Ovary (tissue), 9 donors: ENCODE results near the gene TWNK. TPM values are rescaled to one million over a fixed set of nuclear protein-coding genes. Genes with fewer than 3 reads are reported as not detected.

ENCODE experiments used
- DNase-seq, 5 donors: peaks; one replicate each; pipeline ENCODE4 v3.0.0-alpha.2; 2019 to 2020
- H3K27ac ChIP-seq, 2 donors: fragments of 200-600 bp; one replicate each; pipeline versions ENCODE4 v1.5.1 to v1.8.0; 2019 to 2022
- H3K27me3 ChIP-seq: fragments of 200-600 bp; one replicate; pipeline ENCODE4 v1.8.0; 2022
- H3K36me3 ChIP-seq: fragments of 200-600 bp; sonication (generic); one replicate; pipeline ENCODE4 v1.5.1; 2019
- H3K4me1 ChIP-seq: one replicate; pipeline ENCODE4 v1.8.1; 2013; ENCODE audit warnings: mild to moderate bottlenecking, moderate library complexity; ENCODE audit not compliant: insufficient read depth
- H3K4me3 ChIP-seq: fragments of 200-600 bp; sonication (generic); one replicate; pipeline ENCODE4 v1.5.1; 2017
- H3K9me3 ChIP-seq, 2 donors: fragments of 200-600 bp in 1 of 2; sonication (generic) in 1 of 2; one replicate each; pipeline versions ENCODE4 v1.5.1 to v1.8.1; 2013 to 2019; ENCODE audit warnings: mild to moderate bottlenecking in 1 of 2, moderate library complexity in 1 of 2
- EP300 ChIP-seq: sonication (generic); formaldehyde crosslinking; IDR thresholded peaks from one replicate; pipeline ENCODE4 v1.6.1; 2017; ENCODE audit warnings: antibody characterized with exemption
- POLR2A ChIP-seq: fragments of 450-650 bp; IDR thresholded peaks from one replicate; pipeline ENCODE4 v1.6.1; 2017; ENCODE audit warnings: antibody characterized with exemption, mild to moderate bottlenecking, moderate library complexity
- WGBS, 3 donors: extraction: QIAGEN DNeasy Blood & Tissue Kit in 1 of 3; methylation state at CpG; one replicate each; pipeline versions ENCODE4 v1.1.5 to v1.1.7; 2013 to 2017; 5-methylcytosine and 5-hydroxymethylcytosine counted together
- intact Hi-C, 4 donors: fragments of 100-400 bp; cut with DNase I; formaldehyde crosslinking; loops; one replicate each; pipeline versions ENCODE4 v1.11.0 to v1.15.1; 2022 to 2023
- polyA plus RNA-seq, 2 donors: library from polyadenylated mRNA; stranded (reverse); fragments of 200-250 nt in 1 of 2; fragments of 350-450 nt in 1 of 2; fragmentation: Illumina TruSeq in 1 of 2; extraction: RNeasy Lipid Tissue Mini Kit (QIAGEN cat#74804) in 1 of 2; gene quantifications; one replicate each; pipeline ENCODE4 v1.2.3, GENCODE V29; 2013 to 2014
- total RNA-seq, 7 donors: library from RNA; depleted of rRNA in 2 of 7; stranded (reverse); fragments of >200 nt in 2 of 7; fragmentation: NEBNext Ultra II Directional in 3 of 7; extraction: Animal tissue kit (Norgen Biotek cat#: 25700) in 3 of 7; gene quantifications; one replicate each; pipeline versions ENCODE4 v1.1.0 to v1.2.4, GENCODE V29; 2016 to 2023
- TF ChIP-seq, protein P1 (sequence below), 3 donors: fragments of 450-650 bp in 2 of 3; fragments of 200-600 bp in 1 of 3; IDR thresholded peaks; one replicate each; pipeline versions ENCODE4 v1.5.1 to v1.8.0; 2016 to 2022; ENCODE audit warnings: antibody characterized with exemption in 3 of 3, mild to moderate bottlenecking in 1 of 3
- donor health status: DM: no; HTN: no; CAD: no; lungs with moderate emphysema.
- donor health status: DM: no; HTN: no; CAD: no.
- donor health status: Bipolar disorder and iron deficiency.
- donor health status: DM: yes; HTN: yes; CAD: no.
- donor health status: DM: no; HTN: no; CAD: no.
- donor health status: DM: yes; HTN: yes; CAD: no.

Gene TWNK
- total and polyA plus RNA-seq, 9 donors, result 2.4 to 13.9 (median 10.7) TPM

DNA sequence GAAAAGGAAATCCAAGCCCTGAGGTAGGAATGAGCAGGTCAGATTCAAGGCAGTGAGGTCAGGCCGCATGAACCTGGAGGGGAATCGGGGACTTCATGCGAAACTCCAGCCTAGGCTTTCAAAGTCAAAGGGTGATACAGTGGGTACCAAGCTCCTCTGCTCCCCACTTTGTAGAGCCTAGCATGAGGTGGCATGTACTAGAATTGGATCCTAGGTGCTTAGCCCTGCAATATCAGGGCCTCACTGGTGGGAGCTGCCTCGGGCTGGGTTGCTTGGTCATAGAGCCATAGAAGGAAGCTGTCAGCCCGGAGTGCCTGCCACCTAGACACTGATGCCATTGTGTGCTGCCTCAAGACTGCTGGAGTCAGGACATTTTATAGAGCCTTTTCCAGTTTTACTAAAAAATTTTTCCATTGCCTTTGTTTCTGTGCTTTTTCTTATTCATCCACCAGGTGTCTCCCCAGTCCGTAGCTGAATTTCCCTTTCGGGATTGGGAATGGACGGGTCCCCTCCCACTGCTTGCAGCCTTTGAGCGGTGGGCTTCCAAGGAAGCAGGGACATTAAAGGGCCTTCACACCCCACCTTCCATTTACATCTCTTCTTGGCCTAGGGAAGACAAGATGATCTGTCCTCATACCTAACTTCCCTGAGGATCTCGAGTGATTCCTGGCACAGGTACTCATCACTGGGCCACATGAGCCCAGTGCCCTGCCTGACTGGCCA, 6.8 kb downstream of the TWNK start:
- TF ChIP-seq EP300, result no peak
- TF ChIP-seq, protein P1, sequence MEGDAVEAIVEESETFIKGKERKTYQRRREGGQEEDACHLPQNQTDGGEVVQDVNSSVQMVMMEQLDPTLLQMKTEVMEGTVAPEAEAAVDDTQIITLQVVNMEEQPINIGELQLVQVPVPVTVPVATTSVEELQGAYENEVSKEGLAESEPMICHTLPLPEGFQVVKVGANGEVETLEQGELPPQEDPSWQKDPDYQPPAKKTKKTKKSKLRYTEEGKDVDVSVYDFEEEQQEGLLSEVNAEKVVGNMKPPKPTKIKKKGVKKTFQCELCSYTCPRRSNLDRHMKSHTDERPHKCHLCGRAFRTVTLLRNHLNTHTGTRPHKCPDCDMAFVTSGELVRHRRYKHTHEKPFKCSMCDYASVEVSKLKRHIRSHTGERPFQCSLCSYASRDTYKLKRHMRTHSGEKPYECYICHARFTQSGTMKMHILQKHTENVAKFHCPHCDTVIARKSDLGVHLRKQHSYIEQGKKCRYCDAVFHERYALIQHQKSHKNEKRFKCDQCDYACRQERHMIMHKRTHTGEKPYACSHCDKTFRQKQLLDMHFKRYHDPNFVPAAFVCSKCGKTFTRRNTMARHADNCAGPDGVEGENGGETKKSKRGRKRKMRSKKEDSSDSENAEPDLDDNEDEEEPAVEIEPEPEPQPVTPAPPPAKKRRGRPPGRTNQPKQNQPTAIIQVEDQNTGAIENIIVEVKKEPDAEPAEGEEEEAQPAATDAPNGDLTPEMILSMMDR (IDR thresholded peaks at IDR 0.05), result peak; percentile 33 to 75 (median 54)
- no peaks in the 10 kb centered on the region for H3K9me3 ChIP-seq
- 43 to 52% (median 45%) methylated on average over 10 of the region's 10 CpGs for WGBS, 3 donors
- no peak overlapping the region for H3K27ac ChIP-seq
- H3K4me1 ChIP-seq, result peaks cover 10% of the 10 kb centered on the region
- no peak overlapping the region for H3K4me3 ChIP-seq
- no peaks in the 10 kb centered on the region for H3K36me3 ChIP-seq
- peak in 1 of 5 donors; percentile 37 for DNase-seq
- intact Hi-C loops, result loop anchor here (2.0 kb wide), 1 partner anchor 19 kb away; no protein-coding TSS in a partner anchor
- no peaks in the 10 kb centered on the region for H3K27me3 ChIP-seq

DNA sequence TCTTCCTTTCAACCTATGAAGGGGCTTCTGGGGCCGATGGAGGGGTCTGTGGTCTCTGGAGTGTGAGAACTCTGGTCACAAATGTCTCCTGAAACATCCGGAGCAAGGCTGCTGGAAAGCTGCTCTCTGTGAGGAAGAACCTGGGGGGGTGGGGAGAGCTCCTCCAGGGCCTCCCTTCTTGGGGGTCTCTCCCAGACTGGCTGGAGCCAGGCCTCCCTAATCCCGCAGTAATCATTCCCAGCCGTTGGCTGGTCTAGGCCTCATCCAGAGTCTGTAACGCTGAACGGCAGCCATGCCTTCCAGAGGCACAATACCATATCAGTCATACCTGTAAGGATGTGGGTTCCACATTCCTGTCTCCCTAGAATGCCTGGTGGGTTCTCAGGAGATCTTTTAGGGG, 7.8 kb downstream of the TWNK start:
- Histone ChIP-seq H3K4me3 (no peak overlapping the region), H3K27ac (no peak overlapping the region), H3K27me3 (no peaks in the 10 kb centered on the region), H3K9me3 (no peaks in the 10 kb centered on the region), H3K36me3 (no peaks in the 10 kb centered on the region), H3K4me1 (peaks cover 6% of the 10 kb centered on the region)
- peak in 1 of 5 donors; percentile 26 for DNase-seq
- WGBS, 3 donors, result 45 to 52% (median 49%) methylated on average over 6 of the region's 6 CpGs
- intact Hi-C loops, result loop anchor here (2.0 to 5.0 kb wide), 2 partner anchors 18 to 67 kb away; partner anchors contain the start of gene KAZALD1 (in 1 of the 4)
- TF ChIP-seq, protein P1 (IDR thresholded peaks at IDR 0.05), result no peak

DNA sequence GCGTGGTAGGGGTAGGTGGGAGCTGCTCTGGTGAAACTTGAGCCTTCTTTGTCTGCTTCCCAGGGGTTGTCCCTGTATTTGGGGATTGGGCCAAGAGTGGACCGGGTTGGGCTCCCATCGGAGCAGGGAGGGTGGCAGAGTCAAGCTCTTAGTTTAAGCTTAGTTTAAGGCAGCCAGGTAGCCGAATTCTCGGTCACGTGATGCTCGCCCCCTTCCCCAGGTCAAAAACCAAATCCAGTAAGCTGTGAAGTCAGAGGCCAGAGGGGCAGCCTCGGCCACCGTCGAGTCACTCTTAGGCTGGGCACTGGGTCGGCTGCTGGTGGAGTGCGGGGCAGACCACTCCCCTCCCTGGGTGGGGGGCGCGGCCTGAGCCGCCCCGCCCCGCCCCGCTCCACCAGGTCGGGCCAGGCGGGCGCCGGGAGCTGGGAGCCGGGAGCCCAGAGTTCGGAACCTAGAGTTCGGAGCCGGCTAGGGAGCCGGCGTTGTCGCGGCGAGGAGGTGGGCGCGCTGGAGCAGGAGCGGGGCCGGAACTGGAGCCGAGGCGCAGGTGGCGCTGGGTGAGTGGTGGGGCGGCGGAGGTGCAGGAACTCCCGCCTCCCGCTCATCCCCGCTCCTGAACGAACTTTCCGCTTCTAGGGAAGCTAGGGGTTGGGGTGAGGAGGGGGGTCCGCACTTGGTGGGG, 9.5 kb downstream of the TWNK start:
- Histone ChIP-seq H3K9me3 (no peaks in the 10 kb centered on the region), H3K27ac (peak overlapping the region; percentile 99 to 100), H3K36me3 (no peaks in the 10 kb centered on the region), H3K27me3 (no peaks in the 10 kb centered on the region), H3K4me3 (peak overlapping the region; percentile 93), H3K4me1 (peaks cover 8% of the 10 kb centered on the region)
- TF ChIP-seq EP300, result no peak
- no peak for TF ChIP-seq POLR2A
- TF ChIP-seq, protein P1 (IDR thresholded peaks at IDR 0.05), result no peak
- 6 to 10% (median 7%) methylated on average over 30 to 46 of the region's 46 CpGs for WGBS, 3 donors
- intact Hi-C loops, result loop anchor here in 1 of 4 donors (5.0 kb wide), 1 partner anchor 65 kb away; the partner anchor contains the start of gene KAZALD1
- DNase-seq, result peak in 4 of 5 donors; percentile 36 to 71 (median 62)

DNA sequence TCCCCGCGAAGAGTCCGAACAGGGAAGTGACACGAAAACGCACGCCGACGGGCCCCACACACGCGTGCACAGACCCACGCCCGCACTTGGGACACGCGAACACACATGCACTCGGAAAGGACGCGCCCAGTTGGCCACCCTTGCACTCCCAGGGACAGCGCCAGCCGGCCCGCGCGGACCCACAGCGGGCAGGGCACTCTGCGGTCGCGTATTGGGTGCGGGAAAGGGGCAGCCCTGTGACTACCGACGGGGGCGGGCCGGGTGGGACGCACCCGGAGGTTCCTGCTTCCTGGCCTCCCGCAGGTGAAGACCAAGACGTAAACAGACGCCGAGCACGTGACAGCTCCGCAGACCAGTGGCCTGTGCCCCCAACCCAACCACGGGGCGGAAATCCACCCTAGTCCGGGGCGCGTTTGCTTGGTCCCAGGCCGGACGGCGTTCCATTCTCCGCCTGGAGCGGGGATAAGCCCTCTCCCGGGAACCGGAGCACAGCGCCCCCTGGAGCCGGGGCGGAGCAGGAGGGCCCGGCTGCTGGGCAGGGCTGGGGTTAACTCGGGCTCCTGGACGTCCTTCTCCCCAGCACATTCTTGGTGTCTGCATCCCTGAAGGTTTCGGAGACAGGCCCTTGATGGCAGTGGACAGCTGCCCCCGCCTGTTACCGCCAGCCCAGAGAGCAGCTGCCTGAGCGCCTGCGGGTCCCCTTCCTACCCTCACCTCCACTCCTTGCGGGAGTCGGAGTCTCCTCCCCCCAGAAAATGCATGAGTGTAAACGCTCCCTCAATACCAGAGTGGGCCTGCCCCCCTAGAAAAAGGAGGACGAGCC, 10.2 kb downstream of the TWNK start:
- peak overlapping the region; percentile 99 to 100 for H3K27ac ChIP-seq
- no peaks in the 10 kb centered on the region for H3K9me3 ChIP-seq
- intact Hi-C loops, result loop anchor here in 1 of 4 donors (5.0 kb wide), 1 partner anchor 65 kb away; the partner anchor contains the start of gene KAZALD1
- TF ChIP-seq, protein P1 (IDR thresholded peaks at IDR 0.05), result peak; percentile 67 to 91 (median 89)
- TF ChIP-seq POLR2A, result no peak
- peak; percentile 74 to 86 (median 83) for DNase-seq
- peak overlapping the region; percentile 93 for H3K4me3 ChIP-seq
- H3K4me1 ChIP-seq, result peaks cover 15% of the 10 kb centered on the region
- 0 to 1% (median 1%) methylated on average over 38 to 66 of the region's 66 CpGs for WGBS, 3 donors
- H3K27me3 ChIP-seq, result no peaks in the 10 kb centered on the region
- H3K36me3 ChIP-seq, result no peaks in the 10 kb centered on the region
